Measurements from ENCODE around the gene METTL6. TPM values are rescaled to one million over a fixed set of nuclear protein-coding genes. Genes with fewer than 3 reads are reported as not detected.
"Not testable (repeated sequence)": the region's sequence is repeated elsewhere in the genome, so short reads cannot be mapped to it uniquely, and the experiment has no call there.

Gene METTL6
- polyA plus RNA-seq, 1 donor from 2014 or later = 12.3 TPM

DNA sequence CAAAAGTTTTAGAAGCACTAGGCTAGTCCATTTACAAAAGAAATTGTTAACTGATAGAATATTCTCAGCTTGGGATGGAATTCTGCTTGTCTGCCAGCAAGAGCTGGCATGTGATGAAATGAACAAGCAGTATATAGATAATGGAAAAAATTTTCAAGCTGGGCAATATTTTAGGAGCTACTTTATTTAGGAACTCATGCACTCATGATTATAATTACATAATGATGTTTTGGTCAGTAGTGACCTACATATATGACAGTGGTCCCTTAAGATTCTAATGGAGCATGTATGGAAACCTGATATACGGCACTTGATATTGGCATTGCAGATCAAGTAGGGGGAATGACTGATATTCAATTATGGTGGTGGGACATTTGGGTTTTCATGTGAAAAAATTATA lies 6.2 kb upstream of the METTL6 start:
- Mint-ChIP-seq H3K4me3 (no peak overlapping the region), H3K27ac (no peak overlapping the region), H3K4me1 (peaks cover 10 to 13% (median 12%) of the 10 kb centered on the region in 3 donors), H3K27me3 (no peaks in the 10 kb centered on the region), H3K9me3 (no peaks in the 10 kb centered on the region), H3K36me3 (no peaks in the 10 kb centered on the region)

DNA sequence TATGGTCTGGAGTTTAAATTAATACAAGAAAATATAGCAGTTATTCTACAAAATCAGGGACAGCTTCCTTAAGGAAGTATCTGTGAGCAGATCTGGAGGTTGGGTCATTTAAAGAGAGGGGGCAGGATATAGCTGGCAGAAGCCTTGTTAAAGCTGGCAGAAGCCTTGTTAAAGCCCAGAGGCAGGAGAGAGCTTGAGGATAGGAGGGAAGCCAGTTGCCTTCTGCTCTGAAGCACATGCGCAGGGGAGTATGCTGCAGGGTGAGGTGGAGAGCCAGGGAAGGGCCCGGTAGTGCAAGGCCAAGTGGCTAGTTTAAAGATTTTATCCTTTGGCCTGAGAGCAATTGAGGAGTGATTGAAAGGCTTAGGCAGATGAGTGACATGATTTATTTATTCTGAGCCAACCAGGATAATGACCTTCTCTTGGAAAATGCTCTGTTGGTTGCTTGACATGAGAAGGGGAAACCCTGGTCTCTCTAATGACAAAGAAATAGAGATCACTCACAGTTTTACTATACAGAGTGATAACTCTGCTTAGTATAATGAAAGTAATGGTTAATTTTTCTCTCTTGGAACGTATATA lies 4.0 kb upstream of the METTL6 start:
- Mint-ChIP-seq H3K9me3 (no peaks in the 10 kb centered on the region), H3K4me1 (peaks cover 20 to 30% (median 29%) of the 10 kb centered on the region in 3 donors), H3K27me3 (no peaks in the 10 kb centered on the region), H3K4me3 (peak overlapping the region in 1 of 4 donors; percentile 47), H3K36me3 (no peaks in the 10 kb centered on the region), H3K27ac (peak overlapping the region in 1 of 3 donors; percentile 63)

DNA sequence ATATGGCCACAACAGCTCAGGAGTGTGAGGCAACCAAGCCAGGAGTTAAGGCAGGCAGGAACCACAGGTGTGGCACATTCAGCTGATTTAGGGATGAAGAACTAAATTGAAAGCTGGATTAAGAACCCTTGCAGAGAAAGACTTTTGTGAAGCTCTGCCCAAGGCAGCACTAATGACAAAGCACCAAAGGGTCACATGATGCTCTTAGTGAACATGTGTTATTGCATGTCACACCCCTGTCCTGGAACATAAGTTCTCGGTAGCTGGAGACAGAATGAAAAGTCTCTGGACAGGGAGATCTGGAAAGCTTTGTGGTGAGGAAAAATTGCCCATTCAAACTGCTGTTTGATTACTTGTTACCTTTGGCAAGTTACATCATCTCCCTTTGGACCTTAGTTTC lies 3.3 kb upstream of the METTL6 start:
- H3K4me3 Mint-ChIP-seq = peak overlapping the region in 1 of 4 donors; percentile 64
- no peaks in the 10 kb centered on the region for H3K27me3 Mint-ChIP-seq
- H3K9me3 Mint-ChIP-seq = no peaks in the 10 kb centered on the region
- peaks cover 24 to 34% (median 31%) of the 10 kb centered on the region in 3 donors for H3K4me1 Mint-ChIP-seq
- H3K27ac Mint-ChIP-seq = no peak overlapping the region
- H3K36me3 Mint-ChIP-seq = no peaks in the 10 kb centered on the region

DNA sequence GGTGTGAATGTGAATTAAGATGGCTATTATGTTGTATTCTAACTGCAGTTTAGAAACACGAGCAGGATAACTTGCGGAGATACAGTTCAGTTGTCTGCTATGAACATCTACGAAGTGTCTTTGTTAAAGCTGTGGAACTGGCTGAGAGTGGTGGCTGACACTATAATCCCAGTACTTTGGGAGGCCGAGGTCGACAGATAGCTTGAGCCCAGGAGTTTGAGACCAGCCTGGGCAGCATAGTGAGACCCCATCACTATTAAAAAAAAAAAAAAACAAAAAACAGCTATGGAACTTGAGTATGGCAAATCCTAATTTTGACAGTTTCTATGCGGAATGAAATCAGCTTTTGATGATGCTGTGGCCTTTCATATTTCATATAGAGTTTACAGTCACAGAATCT lies 1.7 kb upstream of the METTL6 start:
- Mint-ChIP-seq H3K4me1 (peaks cover 29 to 42% (median 36%) of the 10 kb centered on the region in 3 donors), H3K27ac (peak overlapping the region; percentile 17 to 97 (median 96)), H3K4me3 (peak overlapping the region; percentile 95 to 99 (median 98)), H3K36me3 (peaks cover 2% of the 10 kb centered on the region), H3K27me3 (no peaks in the 10 kb centered on the region), H3K9me3 (no peaks in the 10 kb centered on the region)

DNA sequence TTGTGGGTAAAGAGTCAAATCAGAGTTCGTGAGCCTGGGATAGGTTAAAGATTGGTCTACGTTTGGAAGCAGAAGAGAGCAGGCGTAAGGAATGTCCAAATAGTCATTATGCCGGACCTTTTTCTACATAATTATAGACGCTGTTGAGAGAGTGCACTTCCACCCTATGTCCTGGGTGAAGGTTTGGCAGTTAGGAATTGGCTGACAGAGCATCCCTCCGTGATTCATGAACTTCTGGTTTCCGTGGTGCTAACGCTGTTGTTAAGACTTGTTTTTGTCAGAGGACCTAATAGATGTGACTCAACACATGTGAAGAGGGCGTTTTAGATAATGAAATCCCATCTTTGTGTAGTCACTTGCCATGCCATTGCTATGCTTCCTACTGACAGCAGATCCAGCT lies 1.2 kb upstream of the METTL6 start:
- Mint-ChIP-seq H3K9me3 (no peaks in the 10 kb centered on the region), H3K27me3 (no peaks in the 10 kb centered on the region), H3K4me1 (peaks cover 29 to 42% (median 36%) of the 10 kb centered on the region in 3 donors), H3K36me3 (peaks cover 2% of the 10 kb centered on the region), H3K4me3 (peak overlapping the region; percentile 95 to 99 (median 98)), H3K27ac (peak overlapping the region; percentile 82 to 97 (median 96))

DNA sequence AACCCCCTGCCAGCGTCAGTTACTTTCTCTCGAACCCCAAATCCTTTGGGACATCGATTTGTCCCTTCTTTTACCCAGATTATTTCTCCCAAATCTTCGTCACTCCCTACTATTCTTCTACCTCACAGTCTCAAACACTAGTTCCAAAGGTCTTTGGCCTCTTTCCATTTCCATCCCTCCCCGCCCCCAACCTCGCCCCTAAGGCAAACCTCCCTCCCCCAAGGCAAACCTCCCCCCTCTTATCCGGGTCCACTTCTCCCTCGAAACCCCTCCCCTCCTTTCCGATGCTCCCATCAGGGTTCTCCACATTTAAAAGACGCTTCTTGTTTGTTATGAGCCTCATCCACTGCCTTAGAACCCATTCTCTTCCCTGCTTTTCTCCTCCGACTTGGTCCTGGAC lies 637 bp upstream of the METTL6 start:
- peak overlapping the region; percentile 96 to 97 (median 97) for H3K27ac Mint-ChIP-seq
- no peaks in the 10 kb centered on the region for H3K9me3 Mint-ChIP-seq
- H3K4me1 Mint-ChIP-seq = peaks cover 29 to 42% (median 36%) of the 10 kb centered on the region in 3 donors
- H3K27me3 Mint-ChIP-seq = no peaks in the 10 kb centered on the region
- peaks cover 2% of the 10 kb centered on the region for H3K36me3 Mint-ChIP-seq
- H3K4me3 Mint-ChIP-seq = peak overlapping the region; percentile 95 to 99 (median 98)

DNA sequence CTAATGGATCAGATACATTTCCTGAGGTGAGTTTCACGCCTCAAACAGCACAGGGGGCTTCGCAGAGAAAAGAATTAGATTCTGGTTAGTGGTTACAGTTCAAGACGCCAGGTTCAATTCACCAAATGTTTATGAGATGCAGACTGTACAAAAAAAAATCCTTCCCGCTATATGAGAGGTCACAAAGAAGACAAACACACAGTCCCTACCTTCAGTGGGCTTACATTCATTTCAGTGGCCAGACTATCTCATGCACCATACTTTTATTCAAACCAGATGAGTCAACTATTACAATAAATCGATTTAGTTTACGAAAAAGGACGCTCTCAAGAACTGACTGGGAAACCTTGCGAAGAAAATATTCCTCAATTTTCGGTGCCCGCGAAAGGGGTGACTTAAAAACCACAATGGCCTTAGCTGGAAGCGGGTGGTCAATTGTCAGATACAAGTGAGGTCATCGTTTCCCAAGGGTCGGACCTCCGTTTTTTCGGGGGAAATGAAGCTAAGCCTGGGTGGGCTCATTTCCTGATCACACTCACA lies 695 bp downstream of the METTL6 start:
- H3K36me3 Mint-ChIP-seq = peaks cover 5% of the 10 kb centered on the region
- peak overlapping the region; percentile 95 to 99 (median 98) for H3K4me3 Mint-ChIP-seq
- no peaks in the 10 kb centered on the region for H3K9me3 Mint-ChIP-seq
- H3K4me1 Mint-ChIP-seq = peaks cover 29 to 42% (median 36%) of the 10 kb centered on the region in 3 donors
- H3K27ac Mint-ChIP-seq = peak overlapping the region; percentile 96 to 97 (median 97)
- no peaks in the 10 kb centered on the region for H3K27me3 Mint-ChIP-seq

DNA sequence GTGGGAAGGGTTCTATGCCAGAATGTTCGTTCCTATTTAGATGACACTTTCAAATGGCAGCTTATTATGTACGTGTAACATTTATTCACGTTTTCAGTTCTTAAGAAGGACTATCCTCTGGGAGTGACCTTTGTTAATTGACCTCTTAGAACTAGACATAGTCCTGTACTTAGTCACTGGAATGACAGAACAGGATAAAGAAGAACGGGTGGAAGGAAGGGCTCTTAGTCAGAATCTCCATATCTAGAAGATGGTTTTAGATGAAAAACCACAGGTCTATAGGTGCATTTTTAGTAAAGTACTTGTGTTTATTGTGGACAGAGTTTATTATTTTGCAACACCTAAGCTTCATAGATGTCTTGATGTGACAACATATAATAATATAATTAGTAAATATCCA lies 6.5 kb downstream of the METTL6 start:
- Mint-ChIP-seq H3K9me3 (no peaks in the 10 kb centered on the region), H3K4me1 (peaks cover 12 to 13% (median 12%) of the 10 kb centered on the region in 3 donors), H3K4me3 (peak overlapping the region in 1 of 4 donors; percentile 44), H3K36me3 (peaks cover 7% of the 10 kb centered on the region), H3K27me3 (no peaks in the 10 kb centered on the region), H3K27ac (no peak overlapping the region)

DNA sequence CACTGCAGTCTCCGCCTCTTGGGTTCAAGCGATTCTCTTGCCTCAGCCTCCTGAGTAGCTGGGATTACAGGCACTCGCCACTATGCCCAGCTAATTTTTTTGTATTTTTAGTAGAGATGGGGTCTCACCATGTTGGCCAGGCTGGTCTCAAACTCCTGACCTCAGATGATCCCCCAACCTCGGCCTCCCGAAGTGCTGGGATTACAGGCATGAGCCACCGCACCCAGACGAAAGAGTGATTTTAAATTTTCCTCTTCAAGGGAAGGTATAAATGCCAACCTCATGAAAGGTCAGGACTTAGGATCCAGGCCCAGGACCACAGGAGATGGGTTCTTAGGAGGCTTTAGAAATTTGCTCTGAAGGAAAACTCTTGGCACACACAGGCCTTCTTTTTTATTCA lies 16.4 kb downstream of the METTL6 start:
- H3K9me3 Mint-ChIP-seq, H3K4me1 Mint-ChIP-seq, H3K4me3 Mint-ChIP-seq, H3K27me3 Mint-ChIP-seq, H3K27ac Mint-ChIP-seq, H3K36me3 Mint-ChIP-seq: not testable (repeated sequence)

DNA sequence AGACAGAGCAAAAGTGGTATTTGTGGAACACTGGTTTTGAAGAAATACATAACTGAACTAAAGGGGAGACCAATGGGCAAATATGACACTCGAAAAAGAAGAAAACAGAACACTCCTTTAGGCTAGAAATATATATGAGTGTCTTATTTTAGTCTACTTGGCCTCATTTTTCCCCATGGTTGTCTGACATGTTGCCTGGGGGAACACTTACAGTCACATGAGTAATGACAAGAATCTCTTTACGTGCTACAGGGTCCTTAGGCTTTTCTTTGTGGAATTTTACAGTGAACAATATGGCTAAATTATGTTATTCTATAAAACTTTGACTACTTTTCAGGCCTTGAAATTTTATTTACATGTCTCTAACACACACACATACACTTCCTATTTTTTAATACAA lies 17.6 kb downstream of the METTL6 start:
- Mint-ChIP-seq H3K27me3 (no peaks in the 10 kb centered on the region), H3K4me1 (peaks cover 0 to 8% (median 7%) of the 10 kb centered on the region in 3 donors), H3K27ac (no peak overlapping the region), H3K36me3 (no peaks in the 10 kb centered on the region), H3K9me3 (no peaks in the 10 kb centered on the region), H3K4me3 (no peak overlapping the region)

DNA sequence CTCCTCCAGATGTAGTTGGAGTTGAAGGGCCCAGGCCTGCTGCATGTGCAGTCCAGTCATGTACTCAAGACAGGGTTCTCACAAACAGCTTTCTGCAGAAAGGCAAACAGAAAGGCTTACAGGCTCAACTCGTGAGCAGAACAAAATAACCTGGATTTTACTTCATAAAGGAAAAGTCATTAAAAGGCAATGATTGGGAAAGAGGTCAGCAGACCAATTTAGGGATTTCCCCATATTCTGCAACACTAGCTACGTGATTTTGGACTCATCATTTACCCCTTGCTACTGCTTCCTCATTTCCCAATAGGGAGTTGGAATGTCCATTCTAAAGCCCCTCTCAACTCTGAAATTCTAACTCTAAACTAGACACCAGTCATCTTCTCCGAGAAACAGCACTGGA lies 18.1 kb downstream of the METTL6 start:
- H3K36me3 Mint-ChIP-seq = no peaks in the 10 kb centered on the region
- no peak overlapping the region for H3K27ac Mint-ChIP-seq
- H3K9me3 Mint-ChIP-seq = no peaks in the 10 kb centered on the region
- H3K4me3 Mint-ChIP-seq = no peak overlapping the region
- H3K4me1 Mint-ChIP-seq = peaks cover 0 to 9% (median 8%) of the 10 kb centered on the region in 3 donors
- H3K27me3 Mint-ChIP-seq = no peaks in the 10 kb centered on the region

DNA sequence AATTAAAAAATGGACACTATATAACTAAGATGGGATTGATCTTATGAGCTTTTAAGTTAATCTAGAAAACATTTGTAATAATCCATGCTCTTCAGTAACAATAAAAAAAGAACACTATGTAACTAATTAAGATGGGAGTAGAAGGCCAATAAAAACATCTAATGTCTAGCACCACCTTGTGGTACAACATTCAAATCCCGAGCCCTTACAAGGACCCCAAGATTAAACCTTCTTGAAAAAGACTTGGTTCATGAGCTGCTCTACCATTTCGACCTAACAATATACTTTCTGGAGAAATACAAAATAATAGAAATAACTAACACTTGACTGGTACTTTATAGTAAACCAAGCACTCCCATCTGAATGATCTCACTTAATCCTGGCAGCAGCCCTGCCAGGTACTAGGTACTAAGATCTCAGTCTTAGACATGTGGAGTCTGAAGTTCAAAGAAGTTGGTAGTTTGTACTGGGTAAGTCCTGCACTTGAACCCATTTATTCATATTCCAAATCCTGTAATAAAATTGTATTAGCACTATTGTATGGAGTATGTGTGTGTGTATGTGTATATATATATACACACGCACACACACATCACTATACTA lies 21.8 kb downstream of the METTL6 start:
- Mint-ChIP-seq H3K9me3 (no peaks in the 10 kb centered on the region), H3K4me1 (peaks cover 9 to 21% (median 21%) of the 10 kb centered on the region in 3 donors), H3K27ac (no peak overlapping the region), H3K4me3 (peak overlapping the region in 2 of 4 donors; percentile 10 to 83), H3K27me3 (no peaks in the 10 kb centered on the region), H3K36me3 (no peaks in the 10 kb centered on the region)

DNA sequence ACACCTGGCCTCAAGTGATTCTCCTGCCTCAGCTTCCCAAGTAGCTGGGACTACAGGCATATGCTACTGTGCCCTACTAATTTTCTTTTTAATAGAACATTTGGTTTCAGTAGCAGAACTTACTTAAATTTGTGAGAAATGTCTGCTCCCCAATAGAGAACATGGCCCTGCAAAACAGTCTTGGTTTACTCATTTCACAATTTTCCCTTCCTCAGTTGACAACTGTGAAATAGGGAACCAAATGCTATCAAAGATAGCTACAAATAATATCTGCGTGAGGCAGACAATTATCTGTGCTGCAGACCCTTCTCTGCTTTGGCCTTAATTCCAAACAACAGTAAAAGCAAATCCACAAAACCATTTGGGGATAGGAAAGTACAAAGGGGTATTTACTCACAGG lies 22.6 kb downstream of the METTL6 start:
- Mint-ChIP-seq H3K4me3 (peak overlapping the region in 1 of 4 donors; percentile 83), H3K27ac (peak overlapping the region in 1 of 3 donors; percentile 10), H3K27me3 (no peaks in the 10 kb centered on the region), H3K36me3 (no peaks in the 10 kb centered on the region), H3K9me3 (no peaks in the 10 kb centered on the region), H3K4me1 (peaks cover 12 to 26% (median 23%) of the 10 kb centered on the region in 3 donors)

DNA sequence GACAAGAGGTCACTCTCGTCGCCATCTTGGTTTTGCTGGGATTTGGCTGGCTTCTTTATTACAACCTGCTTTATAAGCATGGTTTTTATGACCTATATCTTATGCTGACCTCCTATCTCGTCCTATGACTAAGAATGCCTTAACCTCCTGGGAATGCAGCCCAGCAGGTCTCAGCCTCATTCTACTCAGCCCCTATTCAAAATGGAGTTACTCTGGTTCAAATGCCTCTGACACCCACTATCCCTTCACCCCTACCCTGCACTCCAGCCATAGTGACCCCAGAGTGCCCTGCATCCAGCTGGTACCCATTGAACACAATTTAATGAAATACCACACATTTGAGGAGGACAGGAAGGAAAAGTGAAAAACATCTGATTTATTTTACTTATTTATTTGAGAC lies 23.4 kb downstream of the METTL6 start:
- Mint-ChIP-seq H3K4me1 (peaks cover 14 to 26% (median 23%) of the 10 kb centered on the region in 3 donors), H3K27me3 (no peaks in the 10 kb centered on the region), H3K4me3 (peak overlapping the region in 1 of 4 donors; percentile 5), H3K36me3 (no peaks in the 10 kb centered on the region), H3K9me3 (no peaks in the 10 kb centered on the region), H3K27ac (no peak overlapping the region)

DNA sequence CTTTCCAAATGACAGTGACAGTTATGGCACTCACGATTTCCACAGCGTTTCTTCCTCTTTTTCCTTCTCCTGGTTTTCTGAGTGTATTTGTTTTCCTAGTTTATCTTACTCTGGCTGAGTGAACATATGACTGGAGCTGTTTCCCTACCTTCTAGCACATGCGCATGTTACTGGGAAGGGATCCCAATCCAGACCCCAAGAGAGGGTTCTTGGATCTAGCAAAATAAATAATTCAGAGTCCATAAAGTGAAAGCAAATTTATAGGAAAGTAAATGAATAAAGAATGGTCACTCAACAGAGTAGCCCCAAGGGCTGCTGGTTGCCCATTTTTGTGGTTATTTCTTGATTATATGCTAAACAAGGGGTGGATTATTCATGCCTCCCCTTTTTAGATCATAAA lies 23.8 kb downstream of the METTL6 start:
- Mint-ChIP-seq H3K36me3 (no peaks in the 10 kb centered on the region), H3K4me3 (peak overlapping the region in 1 of 4 donors; percentile 72), H3K9me3 (no peaks in the 10 kb centered on the region), H3K27me3 (no peaks in the 10 kb centered on the region), H3K4me1 (peaks cover 19 to 26% (median 23%) of the 10 kb centered on the region in 3 donors), H3K27ac (peak overlapping the region in 1 of 3 donors; percentile 82)
